GM21717 (cell line): ENCODE results near the gene PUDP.
"Not testable (repeated sequence)": the region's sequence is repeated elsewhere in the genome, so short reads cannot be mapped to it uniquely, and the experiment has no call there.

ENCODE experiments used
- ATAC-seq: cut with Tn5 transposase; IDR thresholded peaks from one replicate; pipeline ENCODE4 v1.9.1; 2021; ENCODE audit warnings: mild to moderate bottlenecking, moderate library complexity; ENCODE audit not compliant: unreplicated experiment

The PUDP gene

DNA sequence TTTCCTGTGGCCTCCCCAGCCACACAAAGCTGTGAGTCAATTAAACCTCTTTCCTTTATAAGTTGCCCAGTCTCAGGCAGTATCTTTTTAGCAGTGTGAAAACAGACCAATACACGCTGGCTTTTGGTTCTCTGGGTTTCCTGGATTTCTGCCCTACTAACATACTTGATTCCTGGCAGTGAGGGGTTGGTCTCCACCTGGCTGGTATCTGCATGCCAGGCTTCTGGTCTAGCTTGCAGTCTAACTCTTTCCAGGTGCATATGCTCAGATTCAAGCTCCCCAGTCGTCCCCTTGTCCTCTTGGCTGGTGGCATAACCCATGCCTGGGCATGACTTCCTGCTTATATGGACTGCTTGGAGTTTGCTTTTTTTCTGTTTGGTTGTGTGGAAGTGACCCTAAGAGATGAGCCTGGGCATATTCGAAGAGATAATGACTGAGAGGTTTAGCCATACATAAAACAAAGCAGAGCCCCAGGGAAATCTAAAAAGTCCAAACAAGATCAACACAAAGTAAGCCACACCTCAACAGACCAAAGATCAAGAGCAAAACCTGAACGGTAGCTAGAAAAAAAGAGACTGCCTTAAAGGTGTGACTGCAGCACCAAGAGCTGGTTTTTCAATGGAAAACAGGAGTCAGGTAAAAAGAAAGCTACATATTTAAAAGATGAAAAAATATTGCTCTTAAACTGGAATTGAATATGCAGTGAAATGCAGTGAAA, 102.6 kb downstream of the PUDP start:
- no peak for ATAC-seq

DNA sequence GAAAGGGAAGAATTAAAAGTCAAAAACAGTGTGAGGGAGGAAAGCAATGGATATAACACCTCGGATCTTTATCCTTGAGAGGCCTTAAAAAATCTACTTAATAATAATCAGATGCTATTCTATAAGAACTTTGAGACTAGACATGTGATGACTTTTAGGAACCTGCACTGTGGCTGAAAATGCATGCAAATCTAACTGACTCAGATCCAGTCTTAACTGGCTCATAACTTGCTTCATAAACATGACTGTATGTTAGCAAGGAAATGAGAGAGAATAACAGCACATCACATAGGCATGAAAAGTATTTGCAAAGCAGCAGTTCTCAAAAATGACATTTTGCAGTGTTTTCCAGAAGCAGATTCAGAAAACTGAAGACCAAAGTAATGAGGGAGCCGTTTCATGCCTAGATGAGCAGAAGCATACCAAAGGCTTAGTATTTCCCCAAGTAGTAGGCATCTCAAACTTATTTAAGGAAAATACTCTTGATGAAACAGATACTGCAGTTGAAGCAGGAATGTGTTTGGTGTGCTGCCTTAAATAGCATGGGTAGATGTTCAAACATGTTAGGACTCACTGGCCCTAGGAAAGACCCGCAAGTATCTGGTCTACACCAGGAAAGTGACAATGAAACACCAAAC, 104.0 kb downstream of the PUDP start:
- ATAC-seq, result not testable (repeated sequence)

DNA sequence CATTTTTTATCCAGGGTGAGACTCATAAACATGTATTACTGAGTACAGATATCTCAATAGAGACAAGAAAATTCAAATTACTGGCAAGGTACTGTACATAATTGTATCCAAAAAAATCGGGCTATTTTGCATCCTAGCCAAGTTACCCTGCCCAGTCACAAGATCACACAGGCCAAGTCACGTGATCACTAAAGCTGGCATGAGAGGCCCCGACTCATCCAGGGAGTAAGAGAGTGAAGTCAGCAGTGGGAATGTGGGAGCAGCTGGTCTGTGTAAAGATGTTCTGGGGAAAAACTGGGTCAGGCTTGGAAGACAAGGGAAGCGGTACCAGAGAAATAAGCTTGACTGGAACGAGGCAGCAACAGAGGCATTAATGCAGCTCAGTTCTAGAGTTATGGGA, 119.7 kb downstream of the PUDP start:
- ATAC-seq, result no peak

DNA sequence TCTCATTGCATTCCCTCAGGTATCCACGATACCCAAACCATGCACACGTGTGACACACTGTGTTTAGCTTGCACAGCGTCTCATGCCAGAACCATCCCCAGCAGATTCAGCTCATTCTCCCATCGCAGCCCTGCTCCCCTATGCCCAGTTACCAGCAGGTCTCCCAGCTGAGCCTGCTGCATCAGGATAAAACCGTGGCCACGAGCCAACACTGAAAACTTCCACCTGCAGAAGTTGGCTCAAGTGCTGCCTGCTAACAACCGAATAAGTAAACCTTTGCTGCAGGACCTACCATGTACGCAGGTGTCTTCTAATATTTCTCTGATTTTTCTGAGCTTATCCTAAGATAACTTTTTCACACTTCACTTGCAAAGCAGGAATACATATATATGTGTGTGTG, 120.9 kb downstream of the PUDP start:
- no peak for ATAC-seq

DNA sequence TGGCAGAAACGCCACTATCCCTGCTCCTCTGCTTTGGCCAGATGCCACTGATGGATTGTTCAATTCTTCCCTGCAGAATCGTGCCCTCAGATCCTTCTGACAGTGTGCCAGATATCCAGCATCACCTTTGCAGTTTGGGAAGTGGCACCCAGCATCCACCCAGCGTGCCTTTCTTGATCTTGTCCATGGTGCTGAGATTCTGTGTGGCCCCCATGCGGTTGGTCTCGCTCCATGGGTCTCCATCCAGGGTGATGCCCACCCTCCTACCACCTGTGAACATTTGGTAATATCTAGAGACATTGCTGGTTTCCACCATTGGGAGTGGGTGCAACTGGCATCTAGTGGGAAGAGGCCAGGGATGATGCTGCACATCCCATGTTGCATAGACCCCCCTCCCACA, 121.6 kb downstream of the PUDP start:
- ATAC-seq, result not testable (repeated sequence)

DNA sequence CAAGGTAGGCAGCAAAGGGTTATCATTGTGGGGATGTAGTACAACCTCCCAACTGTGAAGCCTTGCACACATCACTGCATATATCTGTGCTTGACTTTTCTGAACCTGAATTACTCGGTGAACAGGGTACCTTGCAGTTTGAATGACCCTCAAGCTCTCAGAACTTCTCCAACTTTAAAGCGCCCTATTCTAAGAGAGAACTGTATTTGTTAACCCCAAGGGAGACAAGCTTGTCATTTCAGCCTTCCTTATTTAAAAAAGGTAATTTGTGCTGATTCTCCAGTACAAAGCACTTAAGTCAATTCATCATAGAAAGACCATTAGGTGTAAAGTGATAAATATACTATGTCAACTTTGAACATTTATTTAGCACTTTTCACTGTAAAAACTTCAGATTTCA, 122.5 kb downstream of the PUDP start:
- ATAC-seq, result no peak

DNA sequence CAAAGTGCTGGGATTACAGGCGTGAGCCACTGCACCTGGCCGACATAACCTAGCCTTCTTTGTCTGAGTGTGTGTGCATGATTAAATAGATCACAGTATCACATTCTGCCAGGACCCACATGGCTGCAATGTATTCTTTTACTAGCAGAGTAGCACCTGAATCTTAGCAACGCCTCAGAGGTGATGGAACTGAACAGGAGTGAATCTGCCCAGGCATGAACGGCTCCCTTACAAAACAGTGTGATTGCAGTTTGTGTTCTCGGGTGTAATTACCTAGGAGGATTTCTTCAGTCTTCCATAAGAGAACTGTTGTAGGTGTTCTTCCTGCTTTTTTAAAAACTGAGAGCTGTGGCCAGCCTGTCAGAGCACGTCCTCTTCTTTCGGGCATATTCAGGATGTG, 123.1 kb downstream of the PUDP start:
- no peak for ATAC-seq

DNA sequence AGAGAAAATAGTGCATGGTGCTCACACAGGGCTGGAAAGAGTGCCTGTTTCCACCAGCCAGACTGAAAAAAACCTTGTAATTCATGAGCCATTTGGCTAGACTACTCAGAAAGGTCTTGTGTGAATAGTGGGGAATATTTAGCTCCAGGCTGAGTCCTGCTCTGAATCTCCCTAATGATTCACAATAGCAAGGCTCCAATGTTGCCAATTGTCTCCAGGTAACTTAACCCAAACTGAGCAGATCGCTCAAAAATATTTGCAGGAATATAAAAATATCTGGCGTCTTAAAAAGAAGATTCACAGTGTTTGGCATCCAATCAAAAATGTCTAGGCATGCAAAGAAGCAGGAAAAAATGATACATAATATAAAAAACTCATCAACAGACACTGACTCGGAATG, 125.0 kb downstream of the PUDP start:
- ATAC-seq, result not testable (repeated sequence)

DNA sequence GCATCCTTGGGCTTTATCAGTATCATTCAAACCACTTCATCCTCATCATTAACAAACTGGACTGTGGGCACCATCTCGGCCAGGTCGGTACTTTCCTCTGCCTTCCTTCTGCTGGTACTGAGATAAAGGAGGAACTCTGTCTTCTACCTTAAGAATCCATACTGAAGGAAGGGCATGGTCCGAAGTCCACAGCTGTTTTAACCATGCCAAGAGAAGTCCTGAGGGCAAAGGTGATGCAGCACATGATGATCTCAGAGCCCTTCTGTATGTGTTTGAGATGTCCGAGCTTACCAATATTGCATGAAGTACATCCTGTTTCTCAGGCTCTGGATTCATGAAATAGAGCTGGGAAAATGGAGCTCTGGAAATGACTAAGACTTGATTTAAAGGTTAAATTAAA, 126.0 kb downstream of the PUDP start:
- no peak for ATAC-seq

DNA sequence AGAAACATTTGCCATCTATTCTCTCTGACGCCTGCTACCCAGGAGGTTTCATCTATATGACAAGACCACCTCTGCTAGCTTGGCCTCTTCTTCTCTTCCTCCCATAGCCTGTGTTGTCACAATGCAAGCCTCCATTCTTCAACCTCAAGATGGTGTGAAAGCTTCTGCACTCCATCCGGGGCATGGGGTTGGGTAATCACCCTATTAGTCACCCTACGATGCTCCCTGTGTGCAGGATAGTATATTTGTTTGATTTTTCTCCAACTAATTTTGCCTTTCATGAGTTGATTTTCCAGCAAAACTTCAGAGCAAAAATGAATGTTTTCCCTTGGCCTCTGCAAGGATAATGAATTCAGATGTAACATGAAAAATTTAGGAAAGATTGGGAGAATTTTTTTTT, 128.4 kb downstream of the PUDP start:
- no peak for ATAC-seq

DNA sequence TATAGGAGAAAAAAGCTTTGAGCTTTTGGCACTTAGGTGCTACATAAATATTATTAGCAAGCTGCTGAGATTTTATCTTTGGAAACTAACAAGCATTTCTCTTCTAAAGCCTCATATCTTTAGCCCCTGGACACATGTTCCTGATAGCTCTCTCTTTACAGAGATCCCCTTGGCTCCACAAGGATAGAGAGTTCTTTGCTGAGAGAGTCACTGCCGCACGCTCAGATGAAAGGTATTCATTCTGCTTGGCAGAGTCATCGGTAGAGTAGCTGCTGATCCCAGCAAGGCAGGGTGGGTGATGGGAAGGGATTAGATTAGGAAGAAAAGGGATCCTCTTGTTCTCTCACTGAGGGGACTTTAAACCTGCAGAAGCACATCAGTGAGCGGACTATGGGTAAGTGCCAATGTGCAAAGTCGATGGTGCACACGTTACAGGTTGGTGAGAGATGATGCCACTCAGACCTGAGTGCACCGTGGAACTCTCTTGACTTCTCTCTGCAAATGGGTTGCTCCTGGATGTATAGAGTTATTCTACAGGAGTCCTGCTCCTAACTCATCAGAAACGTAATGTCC, 135.6 kb downstream of the PUDP start:
- ATAC-seq, result not testable (repeated sequence)

DNA sequence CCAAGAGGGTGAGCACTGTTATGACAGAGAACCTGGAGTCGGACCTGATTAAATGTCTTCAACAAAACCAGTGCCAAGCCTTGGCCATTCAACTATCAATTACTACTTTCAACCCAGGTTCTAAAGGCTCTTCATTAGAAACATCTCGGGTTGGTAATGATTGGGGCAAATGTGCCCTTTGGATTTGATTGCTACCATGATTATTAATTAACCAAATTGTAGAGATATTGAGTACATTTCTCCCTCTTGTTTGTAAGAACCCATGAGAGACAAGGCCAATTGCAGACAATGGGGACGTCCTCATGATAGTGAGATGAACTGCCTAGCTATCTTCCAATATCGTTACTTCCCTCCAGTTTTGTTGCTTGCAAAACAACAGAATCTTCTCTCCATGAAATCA, 137.1 kb downstream of the PUDP start:
- ATAC-seq, result not testable (repeated sequence)

DNA sequence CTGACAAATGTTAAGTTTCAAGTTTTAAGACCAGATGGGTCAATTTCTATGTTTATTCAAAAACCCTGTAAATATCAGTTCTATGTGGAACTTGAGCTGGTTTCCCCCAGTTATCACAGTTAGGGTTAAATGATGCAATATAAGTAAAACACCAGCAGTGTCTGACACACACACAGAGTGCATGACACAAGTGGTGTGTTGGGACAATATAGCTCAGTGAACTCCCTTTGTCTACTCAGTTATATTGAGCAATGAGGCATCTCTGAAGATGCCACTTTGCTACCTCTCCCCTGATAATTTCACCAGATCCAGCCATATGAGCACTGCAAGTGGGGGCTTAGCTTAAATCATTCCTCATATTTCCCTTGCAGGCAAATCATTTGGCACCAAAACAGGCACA, 140.6 kb downstream of the PUDP start:
- ATAC-seq, result not testable (repeated sequence)
